Endothelial cell of umbilical vein (primary cell): ENCODE measurements around the gene PRKAR2B. TPM values are rescaled to one million over a fixed set of nuclear protein-coding genes. Genes with fewer than 3 reads are reported as not detected.

Source experiments
- BruUV-seq: library from RNA; stranded (reverse); fragments of 400-500 nt; replicated peaks from 2 replicates; lab custom pipeline; 2021; lab: Mats Ljungman, UMichigan
- CTCF ChIA-PET: fragments of 300-600, 350-600 bp; sonication (Branson Sonifier 250); formaldehyde crosslinking; loops from one replicate; lab custom pipeline; 2021; ENCODE audit warnings: antibody characterized with exemption, inconsistent platforms; lab: Charles Lee
- POLR2A ChIA-PET: fragments of 300-600, 350-600 bp; sonication (Branson Sonifier 250); formaldehyde crosslinking; loops from one replicate; lab custom pipeline; 2021; ENCODE audit warnings: antibody characterized with exemption, inconsistent platforms; lab: Charles Lee
- DNase-seq: peaks from one replicate; pipeline ENCODE4 v3.0.0-alpha.2; 2011; ENCODE audit warnings: low read depth, low spot score
- FAIRE-seq: peaks from 2 replicates; lab custom pipeline; 2011; peaks lifted over from hg19 to GRCh38; lab: Jason Lieb, UNC
- H2AFZ ChIP-seq: 2 replicates; pipeline ENCODE4 v1.6.0; 2012; ENCODE audit warnings: low read depth, low read length, control low read depth, inconsistent platforms
- H3K27ac ChIP-seq: 2 replicates; pipeline ENCODE4 v1.5.1; 2011; ENCODE audit warnings: low read depth, mild to moderate bottlenecking, control low read depth, low read length, moderate library complexity; ENCODE audit not compliant: insufficient read depth
- H3K27me3 ChIP-seq, 2 experiments: 2 replicates each; pipeline versions ENCODE4 v1.6.0 to v1.6.1; 2011; ENCODE audit warnings: low read length in 2 of 2, mixed read lengths in 1 of 2; ENCODE audit not compliant: control insufficient read depth in 2 of 2, insufficient read depth in 2 of 2
- H3K36me3 ChIP-seq, 2 experiments: 2 replicates in 1 of 2; 3 replicates in 1 of 2; pipeline ENCODE4 v1.5.1; 2011; ENCODE audit warnings: low read length in 2 of 2, mild to moderate bottlenecking in 1 of 2, moderate library complexity in 1 of 2; ENCODE audit not compliant: control insufficient read depth in 2 of 2, insufficient read depth in 2 of 2; ENCODE audit errors: extremely low read depth in 1 of 2
- H3K4me1 ChIP-seq: 3 replicates; pipeline ENCODE4 v1.5.1; 2011; ENCODE audit warnings: mild to moderate bottlenecking, low read length; ENCODE audit not compliant: control insufficient read depth, insufficient read depth; ENCODE audit errors: extremely low read depth
- H3K4me2 ChIP-seq: 2 replicates; pipeline ENCODE4 v1.6.1; 2011; ENCODE audit warnings: low read length, control low read depth, mixed read lengths; ENCODE audit not compliant: insufficient read depth
- H3K4me3 ChIP-seq, 3 experiments: fragments of 200-600 bp in 1 of 3; sonication (generic), shearing (Covaris generic) in 1 of 3; replicated peaks in 1 of 3; 2 replicates each; pipeline ENCODE4 v1.5.1; 2011 to 2016; ENCODE audit warnings: control low read depth in 3 of 3, low read length in 3 of 3, mild to moderate bottlenecking in 2 of 3, inconsistent platforms in 1 of 3, low read depth in 1 of 3, moderate library complexity in 1 of 3; ENCODE audit not compliant: insufficient read depth in 1 of 3
- H3K79me2 ChIP-seq: 2 replicates; pipeline ENCODE4 v1.6.0; 2012; ENCODE audit warnings: low read length, inconsistent platforms; ENCODE audit not compliant: control insufficient read depth, insufficient read depth
- H3K9ac ChIP-seq: replicated peaks from 2 replicates; pipeline ENCODE3; 2011; ENCODE audit warnings: low read length, control low read depth; ENCODE audit not compliant: insufficient read depth; ENCODE audit errors: extremely low read depth
- H3K9me1 ChIP-seq: replicated peaks from 3 replicates; pipeline ENCODE4 v1.6.0; 2011; ENCODE audit warnings: mild to moderate bottlenecking, low read length; ENCODE audit not compliant: control insufficient read depth, insufficient read depth; ENCODE audit errors: extremely low read depth
- H3K9me3 ChIP-seq: replicated peaks from 2 replicates; pipeline ENCODE4 v1.5.1; 2012; ENCODE audit warnings: low read length, inconsistent platforms; ENCODE audit not compliant: control insufficient read depth, insufficient read depth
- H4K20me1 ChIP-seq: replicated peaks from 2 replicates; pipeline ENCODE3; 2011; ENCODE audit warnings: mild to moderate bottlenecking, low read length; ENCODE audit not compliant: control insufficient read depth, insufficient read depth; ENCODE audit errors: extremely low read depth
- EZH2 ChIP-seq: IDR thresholded peaks from 2 replicates; pipeline ENCODE4 v1.6.1; 2012; ENCODE audit warnings: borderline replicate concordance, low read depth, mild to moderate bottlenecking, moderate library complexity, low read length, inconsistent platforms; ENCODE audit not compliant: severe bottlenecking
- FOS ChIP-seq: IDR thresholded peaks from 2 replicates; pipeline ENCODE4 v1.6.1; 2011; ENCODE audit warnings: mild to moderate bottlenecking, low read length, moderate library complexity, borderline replicate concordance; ENCODE audit not compliant: insufficient read depth
- GATA2 ChIP-seq: IDR thresholded peaks from 2 replicates; pipeline ENCODE4 v1.7.0; 2011; ENCODE audit warnings: low read depth, mild to moderate bottlenecking, moderate library complexity, mixed read lengths, low read length; ENCODE audit not compliant: insufficient read length, insufficient read depth
- JUN ChIP-seq: IDR thresholded peaks from 2 replicates; pipeline ENCODE4 v1.6.1; 2011; ENCODE audit warnings: borderline replicate concordance, low read depth; ENCODE audit not compliant: insufficient read length, insufficient read depth
- MYC ChIP-seq: IDR thresholded peaks from one replicate; pipeline ENCODE4 v1.6.1; 2011; ENCODE audit warnings: mild to moderate bottlenecking, low read depth, low read length
- POLR2A ChIP-seq: IDR thresholded peaks from 2 replicates; pipeline ENCODE4 v1.6.1; 2012; ENCODE audit warnings: low read depth, mild to moderate bottlenecking, control low read depth, low read length
- POLR2AphosphoS5 ChIP-seq: IDR thresholded peaks from 2 replicates; pipeline ENCODE4 v1.6.1; 2012; ENCODE audit warnings: low read depth, mild to moderate bottlenecking, control low read depth, low read length, moderate library complexity; ENCODE audit not compliant: insufficient read depth
- dilution Hi-C: fragments of 300-500 bp; cut with MboI; formaldehyde crosslinking; loops from one replicate; pipeline ENCODE4 v1.15.0; 2019; ENCODE audit warnings: low sequenced_read_pairs; ENCODE audit not compliant: extremely low pct_ligation_motif_present
- intact Hi-C: fragments of 100-400 bp; cut with micrococcal nuclease; formaldehyde crosslinking; loops from one replicate; pipeline ENCODE4 v1.10.0; 2022
- polyA plus RNA-seq, 4 experiments: library from polyadenylated mRNA; depleted of rRNA in 3 of 4; stranded (reverse) in 3 of 4; unstranded in 1 of 4; fragments of >200 nt; gene quantifications; 2 replicates each; pipeline versions ENCODE4 v1.2.1 to v1.2.3, GENCODE V29; 2011 to 2012; ENCODE audit warnings: missing spikeins in 1 of 4
- total RNA-seq: library from RNA; stranded (reverse); gene quantifications from 2 replicates; pipeline ENCODE4 v1.2.3, GENCODE V29; 2021
- TF ChIP-seq, protein P1 (sequence below), 2 donors: IDR thresholded peaks; 1 replicate in 1 of 2; 2 replicates in 1 of 2; pipeline ENCODE4 v1.5.1; 2011; ENCODE audit warnings: low read length in 2 of 2, mild to moderate bottlenecking in 2 of 2, moderate library complexity in 2 of 2, control low read depth in 1 of 2, inconsistent platforms in 1 of 2, low read depth in 1 of 2; ENCODE audit not compliant: insufficient read depth in 1 of 2; ENCODE audit errors: extremely low read depth in 1 of 2
- TF ChIP-seq, protein P2 (sequence below): IDR thresholded peaks from 2 replicates; pipeline ENCODE4 v1.6.1; 2011; ENCODE audit not compliant: insufficient read depth, insufficient read length

The PRKAR2B gene
- total and polyA plus RNA-seq, 2 donors (not counting 3 experiments of a cell fraction or from before 2014, with no cell fraction given), result 10.7 to 39.8 TPM

DNA sequence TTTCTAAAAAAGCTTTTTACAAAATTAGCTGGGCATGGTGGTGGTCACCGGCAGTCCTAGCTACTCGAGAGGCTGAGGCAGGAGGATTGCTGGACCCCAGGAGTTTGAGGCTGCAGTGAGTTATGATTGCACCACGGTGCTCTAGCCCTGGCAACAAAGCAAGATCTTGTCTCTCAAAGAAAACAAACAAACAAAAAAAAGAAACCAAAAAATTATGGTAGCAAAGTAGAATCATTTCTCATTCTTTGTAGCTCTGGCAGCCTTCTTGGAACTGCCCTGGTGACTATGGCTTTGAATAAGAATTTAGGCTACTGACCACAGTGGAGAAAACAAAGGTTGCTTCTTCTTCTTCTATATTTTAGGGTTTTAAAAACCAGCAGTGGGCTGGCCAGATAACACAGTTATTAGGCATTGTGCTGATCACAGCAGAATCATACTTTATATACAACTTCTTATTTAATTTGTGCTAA lies 41.9 kb upstream of the PRKAR2B start:
- intact Hi-C loops, result no loop called here
- H3K9me1 ChIP-seq, result no peaks in the 10 kb centered on the region
- H3K4me3 ChIP-seq, result no peak overlapping the region
- TF ChIP-seq EZH2 (no peak), MYC (no peak), JUN (no peak), POLR2AphosphoS5 (no peak), FOS (no peak), POLR2A (no peak), GATA2 (no peak)
- TF ChIP-seq, protein P1, sequence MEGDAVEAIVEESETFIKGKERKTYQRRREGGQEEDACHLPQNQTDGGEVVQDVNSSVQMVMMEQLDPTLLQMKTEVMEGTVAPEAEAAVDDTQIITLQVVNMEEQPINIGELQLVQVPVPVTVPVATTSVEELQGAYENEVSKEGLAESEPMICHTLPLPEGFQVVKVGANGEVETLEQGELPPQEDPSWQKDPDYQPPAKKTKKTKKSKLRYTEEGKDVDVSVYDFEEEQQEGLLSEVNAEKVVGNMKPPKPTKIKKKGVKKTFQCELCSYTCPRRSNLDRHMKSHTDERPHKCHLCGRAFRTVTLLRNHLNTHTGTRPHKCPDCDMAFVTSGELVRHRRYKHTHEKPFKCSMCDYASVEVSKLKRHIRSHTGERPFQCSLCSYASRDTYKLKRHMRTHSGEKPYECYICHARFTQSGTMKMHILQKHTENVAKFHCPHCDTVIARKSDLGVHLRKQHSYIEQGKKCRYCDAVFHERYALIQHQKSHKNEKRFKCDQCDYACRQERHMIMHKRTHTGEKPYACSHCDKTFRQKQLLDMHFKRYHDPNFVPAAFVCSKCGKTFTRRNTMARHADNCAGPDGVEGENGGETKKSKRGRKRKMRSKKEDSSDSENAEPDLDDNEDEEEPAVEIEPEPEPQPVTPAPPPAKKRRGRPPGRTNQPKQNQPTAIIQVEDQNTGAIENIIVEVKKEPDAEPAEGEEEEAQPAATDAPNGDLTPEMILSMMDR (IDR thresholded peaks at IDR 0.05; ENCODE audit: extremely low read depth in 1 of 2, insufficient read depth in 1 of 2, low read depth in 1 of 2, low read length in 2 of 2), result no peak
- TF ChIP-seq, protein P2, sequence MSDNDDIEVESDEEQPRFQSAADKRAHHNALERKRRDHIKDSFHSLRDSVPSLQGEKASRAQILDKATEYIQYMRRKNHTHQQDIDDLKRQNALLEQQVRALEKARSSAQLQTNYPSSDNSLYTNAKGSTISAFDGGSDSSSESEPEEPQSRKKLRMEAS, result no peak
- dilution Hi-C loops, result no loop called here
- H3K27ac ChIP-seq, result no peak overlapping the region
- no peaks in the 10 kb centered on the region for H3K36me3 ChIP-seq
- BruUV-seq, result no TSS peak
- peaks cover 4% of the 10 kb centered on the region in 2 experiments for H3K27me3 ChIP-seq
- no peaks in the 10 kb centered on the region for H3K4me1 ChIP-seq
- DNase-seq, result no peak
- no peak overlapping the region for H3K9ac ChIP-seq
- H4K20me1 ChIP-seq, result no peaks in the 10 kb centered on the region
- H3K79me2 ChIP-seq, result no peaks in the 10 kb centered on the region
- FAIRE-seq, result no peak
- ChIA-PET POLR2A (no interaction called here), CTCF (interaction anchor here (1.5 kb wide), 1 partner anchor 145 kb away, joined by 5 read pairs; no protein-coding TSS in a partner anchor)
- H3K4me2 ChIP-seq, result no peak overlapping the region
- H2AFZ ChIP-seq, result no peak overlapping the region
- H3K9me3 ChIP-seq, result no peaks in the 10 kb centered on the region
